IMR-90 (cell line): ENCODE measurements around the gene BMP4. TPM values are rescaled to one million over a fixed set of nuclear protein-coding genes. Genes with fewer than 3 reads are reported as not detected.

ENCODE experiments used
- ATAC-seq: fragments of 200-7000 bp; cut with Tn5 transposase; 2 replicates; pipeline ENCODE4 v1.9.1; 2020; ENCODE audit warnings: low read depth, mild to moderate bottlenecking, moderate library complexity
- BruUV-seq: library from RNA; stranded (reverse); fragments of 400-500 nt; replicated peaks from 2 replicates; lab custom pipeline; 2021; lab: Mats Ljungman, UMichigan
- CTCF ChIA-PET: fragments of 300-600 bp; formaldehyde crosslinking; extraction: SDS; loops from one replicate; lab custom pipeline; 2021; ENCODE audit warnings: antibody characterized with exemption; lab: Yijun Ruan, JAX
- POLR2A ChIA-PET: fragments of 300-600 bp; sonication (Branson Sonifier 250); formaldehyde crosslinking; loops from one replicate; lab custom pipeline; 2022; ENCODE audit warnings: antibody characterized with exemption; ENCODE audit not compliant: unreplicated experiment; lab: Charles Lee
- DNase-seq: peaks from one replicate; pipeline ENCODE4 v3.0.0; 2013
- H2AFZ ChIP-seq: replicated peaks from 2 replicates; pipeline ENCODE3; 2013; ENCODE audit warnings: low read length, mild to moderate bottlenecking; ENCODE audit not compliant: poor library complexity
- H2AK5ac ChIP-seq: 2 replicates; pipeline ENCODE4 v1.6.1; 2013; ENCODE audit warnings: low read depth, low read length, inconsistent platforms
- H2AK9ac ChIP-seq: replicated peaks from 2 replicates; pipeline ENCODE3; 2013; ENCODE audit warnings: mild to moderate bottlenecking, low read depth, low read length, moderate library complexity; ENCODE audit not compliant: poor library complexity
- H2BK120ac ChIP-seq: 2 replicates; pipeline ENCODE4 v1.6.1; 2013; ENCODE audit warnings: low read depth, low read length, inconsistent platforms
- H2BK15ac ChIP-seq: 3 replicates; pipeline ENCODE4 v1.6.1; 2013; ENCODE audit warnings: low read depth, low read length, inconsistent platforms
- H2BK20ac ChIP-seq: 2 replicates; pipeline ENCODE4 v1.6.1; 2013; ENCODE audit warnings: low read depth, mild to moderate bottlenecking, inconsistent platforms, low read length, moderate library complexity
- H2BK5ac ChIP-seq: 2 replicates; pipeline ENCODE4 v1.6.1; 2013; ENCODE audit warnings: mild to moderate bottlenecking, low read depth, low read length, inconsistent platforms; ENCODE audit not compliant: poor library complexity, severe bottlenecking
- H3K14ac ChIP-seq: replicated peaks from 2 replicates; pipeline ENCODE4 v1.6.1; 2013; ENCODE audit warnings: low read depth, low read length, inconsistent platforms
- H3K18ac ChIP-seq: 2 replicates; pipeline ENCODE4 v1.6.1; 2013; ENCODE audit warnings: low read depth, low read length, control low read depth
- H3K23ac ChIP-seq: 2 replicates; pipeline ENCODE4 v1.6.1; 2013; ENCODE audit warnings: low read depth, low read length, inconsistent platforms
- H3K27ac ChIP-seq: 2 replicates; pipeline ENCODE4 v1.5.1; 2013; ENCODE audit warnings: mild to moderate bottlenecking, control low read depth, low read length; ENCODE audit not compliant: insufficient read depth
- H3K27me3 ChIP-seq: 2 replicates; pipeline ENCODE4 v1.6.1; 2013; ENCODE audit warnings: low read length; ENCODE audit not compliant: control insufficient read depth, insufficient read depth
- H3K36me3 ChIP-seq: 2 replicates; pipeline ENCODE4 v1.6.1; 2013; ENCODE audit warnings: low read length, mixed read lengths; ENCODE audit not compliant: control insufficient read depth, insufficient read depth
- H3K4ac ChIP-seq: 2 replicates; pipeline ENCODE4 v1.6.1; 2013; ENCODE audit warnings: low read depth, low read length, inconsistent platforms
- H3K4me1 ChIP-seq: 2 replicates; pipeline ENCODE4 v1.6.1; 2013; ENCODE audit warnings: low read length, mixed read lengths; ENCODE audit not compliant: control insufficient read depth, insufficient read depth
- H3K4me2 ChIP-seq: 2 replicates; pipeline ENCODE4 v1.6.1; 2013; ENCODE audit warnings: low read depth, mild to moderate bottlenecking, control low read depth, low read length, moderate library complexity
- H3K4me3 ChIP-seq: 2 replicates; pipeline ENCODE4 v1.5.1; 2013; ENCODE audit warnings: low read depth, mild to moderate bottlenecking, control low read depth, low read length, moderate library complexity; ENCODE audit not compliant: insufficient read depth
- H3K56ac ChIP-seq: 2 replicates; pipeline ENCODE4 v1.6.1; 2013; ENCODE audit warnings: low read length, inconsistent platforms; ENCODE audit not compliant: insufficient read depth; ENCODE audit errors: extremely low read depth
- H3K79me1 ChIP-seq, 2 experiments: 2 replicates each; pipeline ENCODE4 v1.6.1; 2013; ENCODE audit warnings: low read length in 2 of 2, inconsistent platforms in 1 of 2, low read depth in 1 of 2
- H3K9ac ChIP-seq: 2 replicates; pipeline ENCODE4 v1.6.1; 2013; ENCODE audit warnings: low read depth, low read length, control low read depth
- H3K9me1 ChIP-seq: 2 replicates; pipeline ENCODE4 v1.6.1; 2013; ENCODE audit warnings: low read length, inconsistent platforms; ENCODE audit not compliant: insufficient read depth
- H3K9me3 ChIP-seq: 2 replicates; pipeline ENCODE4 v1.6.1; 2013; ENCODE audit warnings: low read length; ENCODE audit not compliant: control insufficient read depth, insufficient read depth
- H4K20me1 ChIP-seq: 2 replicates; pipeline ENCODE4 v1.6.1; 2013; ENCODE audit warnings: low read length, inconsistent platforms; ENCODE audit not compliant: insufficient read depth
- H4K5ac ChIP-seq: 2 replicates; pipeline ENCODE4 v1.6.1; 2013; ENCODE audit warnings: mild to moderate bottlenecking, low read depth, low read length, control low read depth
- H4K8ac ChIP-seq, 2 experiments: 2 replicates each; pipeline ENCODE4 v1.6.1; 2013; ENCODE audit warnings: low read depth in 2 of 2, low read length in 2 of 2, control low read depth in 1 of 2, inconsistent platforms in 1 of 2
- H4K91ac ChIP-seq: 2 replicates; pipeline ENCODE4 v1.6.1; 2013; ENCODE audit warnings: low read depth, low read length, inconsistent platforms; ENCODE audit not compliant: insufficient read depth
- BHLHE40 ChIP-seq: fragments of 150-350 bp; IDR thresholded peaks from 2 replicates; pipeline ENCODE4 v1.6.1; 2016; ENCODE audit warnings: mild to moderate bottlenecking, low read depth, low read length
- CEBPB ChIP-seq: IDR thresholded peaks from 2 replicates; pipeline ENCODE4 v1.6.1; 2012; ENCODE audit warnings: low read depth, low read length, improper control_type of control experiment
- CHD1 ChIP-seq: IDR thresholded peaks from 2 replicates; pipeline ENCODE4 v1.6.1; 2012; ENCODE audit warnings: low read depth, low read length, improper control_type of control experiment
- ELK1 ChIP-seq: fragments of 150-350 bp; IDR thresholded peaks from 2 replicates; pipeline ENCODE4 v1.6.1; 2016; ENCODE audit warnings: low read depth, mild to moderate bottlenecking, low read length, moderate library complexity, borderline replicate concordance
- FOS ChIP-seq: fragments of 150-350 bp; IDR thresholded peaks from 2 replicates; pipeline ENCODE4 v1.6.1; 2016; ENCODE audit warnings: low read depth, low read length
- MXI1 ChIP-seq: IDR thresholded peaks from 2 replicates; pipeline ENCODE4 v1.6.1; 2012; ENCODE audit warnings: low read depth, mild to moderate bottlenecking, low read length, moderate library complexity, borderline replicate concordance
- NFE2L2 ChIP-seq: fragments of 150-350 bp; IDR thresholded peaks from 2 replicates; pipeline ENCODE4 v1.6.1; 2016; ENCODE audit warnings: low read depth, mild to moderate bottlenecking, low read length
- POLR2A ChIP-seq: IDR thresholded peaks from 2 replicates; pipeline ENCODE4 v1.6.1; 2012; ENCODE audit warnings: mild to moderate bottlenecking, low read depth, low read length
- RAD21 ChIP-seq: IDR thresholded peaks from 2 replicates; pipeline ENCODE4 v1.6.1; 2012; ENCODE audit warnings: low read length, improper control_type of control experiment
- WGBS, 2 experiments: methylation state at CpG; one replicate each; pipeline versions ENCODE4 v1.1.5 to v1.1.7; 2013; ENCODE audit warnings: missing lambda C conversion rate in 2 of 2; ENCODE audit not compliant: insufficient read length in 1 of 2; ENCODE audit errors: extremely low coverage in 2 of 2; 5-methylcytosine and 5-hydroxymethylcytosine counted together
- dilution Hi-C: fragments of 300-500 bp; cut with HindIII; formaldehyde crosslinking; loops from one replicate; pipeline ENCODE4 v1.14.3; 2018; ENCODE audit warnings: low sequenced_read_pairs; ENCODE audit not compliant: unreplicated experiment
- in situ Hi-C: fragments of 300-500 bp; cut with MboI; formaldehyde crosslinking; loops from 3 replicates; pipeline ENCODE4 v1.14.3; 2019; ENCODE audit warnings: low sequenced_read_pairs, inconsistent platforms, mixed read lengths
- intact Hi-C: fragments of 100-400 bp; cut with micrococcal nuclease; formaldehyde crosslinking; loops from 2 replicates; pipeline ENCODE4 v1.10.0; 2022
- polyA plus RNA-seq, 3 experiments: library from polyadenylated mRNA; depleted of rRNA; stranded (reverse); fragments of >200 nt; gene quantifications; 2 replicates each; pipeline ENCODE4 v1.2.3, GENCODE V29; 2012; ENCODE audit warnings: low replicate concordance in 1 of 3
- total RNA-seq: library from RNA; depleted of rRNA; stranded (reverse); fragments of >200 nt; gene quantifications from 2 replicates; pipeline ENCODE4 v1.2.3, GENCODE V29; 2012
- TF ChIP-seq, protein P1 (sequence below): fragments of 150-350 bp; IDR thresholded peaks from 2 replicates; pipeline ENCODE4 v1.6.1; 2017; ENCODE audit warnings: mild to moderate bottlenecking, antibody characterized with exemption, low read length, low read depth
- TF ChIP-seq, protein P2 (sequence below): conservative IDR thresholded peaks from 2 replicates; pipeline ENCODE4 v1.5.1; 2012; ENCODE audit warnings: mild to moderate bottlenecking, low read depth, low read length, improper control_type of control experiment

The BMP4 gene
- total and polyA plus RNA-seq, 2 of the 4 experiments (the other 2 are of a cell fraction): 3.4 to 4.2 TPM

- no peak overlapping the region for H2AK5ac ChIP-seq
- no peak overlapping the region for H4K8ac ChIP-seq
- TF ChIP-seq ELK1: no peak
- no peak for TF ChIP-seq NFE2L2
- no peak for TF ChIP-seq POLR2A
- no peak for TF ChIP-seq BHLHE40
- no peak for TF ChIP-seq RAD21
- no peak for TF ChIP-seq CEBPB
- TF ChIP-seq, protein P1, sequence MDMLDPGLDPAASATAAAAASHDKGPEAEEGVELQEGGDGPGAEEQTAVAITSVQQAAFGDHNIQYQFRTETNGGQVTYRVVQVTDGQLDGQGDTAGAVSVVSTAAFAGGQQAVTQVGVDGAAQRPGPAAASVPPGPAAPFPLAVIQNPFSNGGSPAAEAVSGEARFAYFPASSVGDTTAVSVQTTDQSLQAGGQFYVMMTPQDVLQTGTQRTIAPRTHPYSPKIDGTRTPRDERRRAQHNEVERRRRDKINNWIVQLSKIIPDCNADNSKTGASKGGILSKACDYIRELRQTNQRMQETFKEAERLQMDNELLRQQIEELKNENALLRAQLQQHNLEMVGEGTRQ: no peak
- TF ChIP-seq FOS: no peak
- TF ChIP-seq, protein P2, sequence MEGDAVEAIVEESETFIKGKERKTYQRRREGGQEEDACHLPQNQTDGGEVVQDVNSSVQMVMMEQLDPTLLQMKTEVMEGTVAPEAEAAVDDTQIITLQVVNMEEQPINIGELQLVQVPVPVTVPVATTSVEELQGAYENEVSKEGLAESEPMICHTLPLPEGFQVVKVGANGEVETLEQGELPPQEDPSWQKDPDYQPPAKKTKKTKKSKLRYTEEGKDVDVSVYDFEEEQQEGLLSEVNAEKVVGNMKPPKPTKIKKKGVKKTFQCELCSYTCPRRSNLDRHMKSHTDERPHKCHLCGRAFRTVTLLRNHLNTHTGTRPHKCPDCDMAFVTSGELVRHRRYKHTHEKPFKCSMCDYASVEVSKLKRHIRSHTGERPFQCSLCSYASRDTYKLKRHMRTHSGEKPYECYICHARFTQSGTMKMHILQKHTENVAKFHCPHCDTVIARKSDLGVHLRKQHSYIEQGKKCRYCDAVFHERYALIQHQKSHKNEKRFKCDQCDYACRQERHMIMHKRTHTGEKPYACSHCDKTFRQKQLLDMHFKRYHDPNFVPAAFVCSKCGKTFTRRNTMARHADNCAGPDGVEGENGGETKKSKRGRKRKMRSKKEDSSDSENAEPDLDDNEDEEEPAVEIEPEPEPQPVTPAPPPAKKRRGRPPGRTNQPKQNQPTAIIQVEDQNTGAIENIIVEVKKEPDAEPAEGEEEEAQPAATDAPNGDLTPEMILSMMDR: no peak
- no peak for TF ChIP-seq MXI1
- TF ChIP-seq CHD1: no peak
- no peaks in the 10 kb centered on the region for H3K9me3 ChIP-seq
- no peak overlapping the region for H2AFZ ChIP-seq
- no peak overlapping the region for H2AK9ac ChIP-seq
- H3K14ac ChIP-seq: no peak overlapping the region
- no peak overlapping the region for H2BK15ac ChIP-seq
- no TSS peak for BruUV-seq
- in situ Hi-C loops: no loop called here
- no peak overlapping the region for H3K4ac ChIP-seq
- dilution Hi-C loops: no loop called here
- H3K18ac ChIP-seq: no peak overlapping the region
- no peak overlapping the region for H2BK5ac ChIP-seq
- H3K4me1 ChIP-seq: no peaks in the 10 kb centered on the region; the same call in 1 of the 2 replicates
- ATAC-seq (no peak), DNase-seq (no peak)
- no peak overlapping the region for H3K56ac ChIP-seq
- no peak overlapping the region for H3K27ac ChIP-seq
- no peaks in the 10 kb centered on the region for H3K79me1 ChIP-seq
- H3K23ac ChIP-seq: no peak overlapping the region
- ChIA-PET CTCF (no interaction called here), POLR2A (no interaction called here)
- no peak overlapping the region for H3K9ac ChIP-seq
- H3K27me3 ChIP-seq: peaks cover 28% of the 10 kb centered on the region
- no peak overlapping the region for H2BK120ac ChIP-seq
- H3K36me3 ChIP-seq: no peaks in the 10 kb centered on the region
- intact Hi-C loops: no loop called here
- no peak overlapping the region for H2BK20ac ChIP-seq
- no CpG with 5 or more reads among the region's 2 CpGs for WGBS, 2 experiments
- H4K91ac ChIP-seq: no peak overlapping the region
- no peaks in the 10 kb centered on the region for H3K9me1 ChIP-seq
- no peak overlapping the region for H4K5ac ChIP-seq
- no peak overlapping the region for H3K4me2 ChIP-seq
- no peaks in the 10 kb centered on the region for H4K20me1 ChIP-seq
- no peak overlapping the region for H3K4me3 ChIP-seq
These were observed 11.0 kb upstream of the BMP4 start for GRCh38 chr14:53967606-53968005.
